Tibial artery (tissue), 4 donors: ENCODE results near the gene ZBTB2.
"Not testable (repeated sequence)": the region's sequence is repeated elsewhere in the genome, so short reads cannot be mapped to it uniquely, and the experiment has no call there.

Source experiments
- DNase-seq, 2 donors: peaks; one replicate each; pipeline ENCODE4 v3.0.0-alpha.2; 2019
- H3K27ac ChIP-seq, 2 donors: fragments of 200-600 bp; sonication (generic) in 1 of 2; 1 replicate in 1 of 2; 2 replicates in 1 of 2; pipeline ENCODE4 v1.5.1; 2018 to 2019; ENCODE audit warnings: mild to moderate bottlenecking in 1 of 2
- H3K27me3 ChIP-seq, 2 donors: fragments of 200-600 bp; sonication (generic) in 1 of 2; one replicate each; pipeline versions ENCODE4 v1.5.1 to v1.6.0; 2016 to 2019
- H3K36me3 ChIP-seq, 3 donors: fragments of 200-600 bp; sonication (generic) in 2 of 3; one replicate each; pipeline ENCODE4 v1.5.1; 2016 to 2019; ENCODE audit warnings: mild to moderate bottlenecking in 2 of 3
- H3K4me1 ChIP-seq, 4 donors: fragments of 200-600 bp; sonication (generic) in 2 of 4; 1 replicate in 3 of 4; 2 replicates in 1 of 4; pipeline ENCODE4 v1.5.1; 2016 to 2019
- H3K4me3 ChIP-seq, 2 donors: fragments of 200-600 bp; sonication (generic) in 1 of 2; 1 replicate in 1 of 2; 2 replicates in 1 of 2; pipeline ENCODE4 v1.5.1; 2018 to 2019; ENCODE audit warnings: mild to moderate bottlenecking in 2 of 2
- H3K9me3 ChIP-seq, 3 donors: fragments of 200-600 bp; sonication (generic) in 1 of 3; one replicate each; pipeline ENCODE4 v1.5.1; 2016 to 2019
- intact Hi-C: fragments of 100-400 bp; cut with DNase I; formaldehyde crosslinking; loops from one replicate; pipeline ENCODE4 v1.15.0; 2023; ENCODE audit warnings: low total_unique reads
- TF ChIP-seq, protein P1 (sequence below), 2 experiments: fragments of 200-600 bp in 1 of 2; fragments of 450-650 bp in 1 of 2; IDR thresholded peaks; one replicate each; pipeline ENCODE4 v1.5.1; 2017 to 2019; ENCODE audit warnings: antibody characterized with exemption in 2 of 2, mild to moderate bottlenecking in 1 of 2, moderate library complexity in 1 of 2

The ZBTB2 gene

GRCh38 chr6:151387175-151387970 lies 4.0 kb downstream of the ZBTB2 start:
- Histone ChIP-seq H3K27me3 (no peaks in the 10 kb centered on the region), H3K36me3 (no peaks in the 10 kb centered on the region), H3K9me3 (no peaks in the 10 kb centered on the region), H3K4me3 (no peak overlapping the region), H3K4me1 (peaks cover 0 to 20% (median 10%) of the 10 kb centered on the region in 4 donors), H3K27ac (peak overlapping the region; percentile 100)
- intact Hi-C loops, result no loop called here
- DNase-seq, result no peak
- TF ChIP-seq, protein P1, sequence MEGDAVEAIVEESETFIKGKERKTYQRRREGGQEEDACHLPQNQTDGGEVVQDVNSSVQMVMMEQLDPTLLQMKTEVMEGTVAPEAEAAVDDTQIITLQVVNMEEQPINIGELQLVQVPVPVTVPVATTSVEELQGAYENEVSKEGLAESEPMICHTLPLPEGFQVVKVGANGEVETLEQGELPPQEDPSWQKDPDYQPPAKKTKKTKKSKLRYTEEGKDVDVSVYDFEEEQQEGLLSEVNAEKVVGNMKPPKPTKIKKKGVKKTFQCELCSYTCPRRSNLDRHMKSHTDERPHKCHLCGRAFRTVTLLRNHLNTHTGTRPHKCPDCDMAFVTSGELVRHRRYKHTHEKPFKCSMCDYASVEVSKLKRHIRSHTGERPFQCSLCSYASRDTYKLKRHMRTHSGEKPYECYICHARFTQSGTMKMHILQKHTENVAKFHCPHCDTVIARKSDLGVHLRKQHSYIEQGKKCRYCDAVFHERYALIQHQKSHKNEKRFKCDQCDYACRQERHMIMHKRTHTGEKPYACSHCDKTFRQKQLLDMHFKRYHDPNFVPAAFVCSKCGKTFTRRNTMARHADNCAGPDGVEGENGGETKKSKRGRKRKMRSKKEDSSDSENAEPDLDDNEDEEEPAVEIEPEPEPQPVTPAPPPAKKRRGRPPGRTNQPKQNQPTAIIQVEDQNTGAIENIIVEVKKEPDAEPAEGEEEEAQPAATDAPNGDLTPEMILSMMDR (IDR thresholded peaks at IDR 0.05), result no peak

DNA sequence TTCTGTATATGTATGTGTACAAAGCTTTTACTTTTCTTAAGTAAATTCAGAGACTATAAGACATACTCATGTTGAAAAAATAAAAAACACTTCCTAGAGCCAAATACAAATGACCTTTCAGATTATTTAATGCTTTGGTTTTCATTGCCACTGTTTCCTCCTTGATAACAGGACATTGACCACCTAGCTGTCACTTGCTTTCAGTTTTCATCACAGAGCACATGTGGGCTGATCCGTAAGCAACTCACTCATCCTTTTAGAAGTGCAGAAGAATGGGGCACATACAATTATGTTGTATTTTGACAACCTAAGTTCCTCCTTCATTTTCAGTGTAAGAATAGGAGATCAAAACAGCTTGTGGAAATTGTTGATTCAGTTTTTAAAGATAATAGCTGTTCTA lies 6.2 kb downstream of the ZBTB2 start:
- Histone ChIP-seq H3K4me1 (peaks cover 0 to 24% (median 10%) of the 10 kb centered on the region in 4 donors), H3K36me3 (no peaks in the 10 kb centered on the region), H3K4me3 (no peak overlapping the region), H3K9me3 (no peaks in the 10 kb centered on the region), H3K27ac (no peak overlapping the region), H3K27me3 (no peaks in the 10 kb centered on the region)
- intact Hi-C loops, result no loop called here
- TF ChIP-seq, protein P1 (IDR thresholded peaks at IDR 0.05), result no peak
- no peak for DNase-seq

GRCh38 chr6:151384151-151384550 lies 7.2 kb downstream of the ZBTB2 start:
- no peak overlapping the region for H3K4me3 ChIP-seq
- DNase-seq, result no peak
- peaks cover 0 to 27% (median 10%) of the 10 kb centered on the region in 4 donors for H3K4me1 ChIP-seq
- TF ChIP-seq, protein P1 (IDR thresholded peaks at IDR 0.05), result no peak
- no peak overlapping the region for H3K27ac ChIP-seq
- no peaks in the 10 kb centered on the region for H3K27me3 ChIP-seq
- H3K36me3 ChIP-seq, result no peaks in the 10 kb centered on the region
- H3K9me3 ChIP-seq, result no peaks in the 10 kb centered on the region
- intact Hi-C loops, result no loop called here

DNA sequence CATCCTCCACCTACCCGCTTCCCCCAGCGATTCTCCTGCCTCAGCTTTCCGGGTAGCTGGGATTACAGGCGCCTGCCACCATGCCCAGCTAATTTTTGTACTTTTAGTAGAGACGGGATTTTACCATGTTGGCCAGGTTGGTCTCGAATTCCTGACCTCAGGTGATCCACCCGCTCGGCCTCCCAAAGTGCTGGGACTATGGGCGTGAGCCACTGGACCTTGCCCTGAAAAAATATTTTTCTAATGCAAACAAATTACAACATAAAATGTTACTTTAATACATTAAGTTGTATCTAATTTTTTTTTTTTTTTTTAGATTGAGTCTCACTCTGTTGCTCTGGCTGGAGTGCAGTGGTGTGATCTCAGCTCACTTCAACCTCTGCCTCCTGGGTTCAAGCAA lies 8.7 kb downstream of the ZBTB2 start:
- H3K4me1 ChIP-seq, result peaks cover 0 to 14% (median 4%) of the 10 kb centered on the region in 4 donors
- DNase-seq, H3K36me3 ChIP-seq, H3K27me3 ChIP-seq, H3K9me3 ChIP-seq, H3K27ac ChIP-seq, intact Hi-C loops, H3K4me3 ChIP-seq: not testable (repeated sequence)

GRCh38 chr6:151381722-151382121 lies 9.6 kb downstream of the ZBTB2 start:
- Histone ChIP-seq H3K4me1 (peaks cover 0 to 14% (median 4%) of the 10 kb centered on the region in 4 donors), H3K27ac (no peak overlapping the region), H3K27me3 (no peaks in the 10 kb centered on the region), H3K4me3 (no peak overlapping the region), H3K9me3 (no peaks in the 10 kb centered on the region), H3K36me3 (no peaks in the 10 kb centered on the region)
- no peak for DNase-seq
- TF ChIP-seq, protein P1 (IDR thresholded peaks at IDR 0.05), result no peak
- intact Hi-C loops, result no loop called here

- Histone ChIP-seq H3K4me3 (peak overlapping the region in 1 of 2 donors; percentile 17), H3K4me1 (peaks cover 0 to 14% (median 4%) of the 10 kb centered on the region in 4 donors), H3K9me3 (no peaks in the 10 kb centered on the region), H3K36me3 (no peaks in the 10 kb centered on the region), H3K27me3 (no peaks in the 10 kb centered on the region), H3K27ac (peak overlapping the region; percentile 31 to 52)
- DNase-seq, result no peak
- TF ChIP-seq, protein P1 (IDR thresholded peaks at IDR 0.05), result no peak
- intact Hi-C loops, result no loop called here
Measured at GRCh38 chr6:151380848-151381205, 10.5 kb downstream of the ZBTB2 start.
